SK-N-SH treated with all-trans-retinoic acid at 6 μM for 48 hours (cell line): Measurements from ENCODE around the gene GABRE.

ENCODE experiments used
- ATAC-seq: fragments of 200-7000 bp; cut with Tn5 transposase; 3 replicates; pipeline ENCODE4 v1.9.1; 2020; ENCODE audit warnings: mild to moderate bottlenecking, moderate library complexity
- BACH2 ChIP-seq: fragments of 250-450 bp; sonication (Bioruptor Pico); IDR thresholded peaks from 2 replicates; pipeline ENCODE4 v1.9.0; 2021; ENCODE audit warnings: mild to moderate bottlenecking, borderline replicate concordance
- CSDC2 ChIP-seq: fragments of 250-450 bp; sonication (Bioruptor Pico); IDR thresholded peaks from 2 replicates; pipeline ENCODE4 v1.5.0; 2020; ENCODE audit warnings: mild to moderate bottlenecking, moderate library complexity
- CSRNP3 ChIP-seq: fragments of 250-450 bp; sonication (Bioruptor Pico); IDR thresholded peaks from 2 replicates; pipeline ENCODE4 v1.5.1; 2021; ENCODE audit warnings: mild to moderate bottlenecking, moderate library complexity
- GLIS3 ChIP-seq: fragments of 250-450 bp; sonication (Bioruptor Pico); IDR thresholded peaks from 2 replicates; pipeline ENCODE4 v1.5.0; 2020; ENCODE audit warnings: mild to moderate bottlenecking, moderate library complexity
- ISL1 ChIP-seq: fragments of 250-450 bp; sonication (Bioruptor Pico); IDR thresholded peaks from 2 replicates; pipeline ENCODE4 v2.1.2; 2022; ENCODE audit warnings: mild to moderate bottlenecking, moderate library complexity
- OSR1 ChIP-seq: fragments of 250-450 bp; sonication (Bioruptor Pico); IDR thresholded peaks from 2 replicates; pipeline ENCODE4 v1.8.0; 2022; ENCODE audit warnings: moderate library complexity, mild to moderate bottlenecking, inconsistent platforms
- PATZ1 ChIP-seq: fragments of 250-450 bp; sonication (Bioruptor Pico); IDR thresholded peaks from 2 replicates; pipeline ENCODE4 v1.8.0; 2020; ENCODE audit warnings: mild to moderate bottlenecking, moderate library complexity, borderline replicate concordance
- RARB ChIP-seq: fragments of 250-450 bp; sonication (Bioruptor Pico); IDR thresholded peaks from 2 replicates; pipeline ENCODE4 v1.8.0; 2021; ENCODE audit warnings: mild to moderate bottlenecking, moderate library complexity
- SNAI2 ChIP-seq: fragments of 250-450 bp; sonication (Bioruptor Pico); IDR thresholded peaks from 2 replicates; pipeline ENCODE4 v1.5.0; 2020; ENCODE audit warnings: mild to moderate bottlenecking, moderate library complexity
- TCF4 ChIP-seq: fragments of 250-450 bp; sonication (Bioruptor Pico); IDR thresholded peaks from 2 replicates; pipeline ENCODE4 v1.8.0; 2021; ENCODE audit warnings: mild to moderate bottlenecking, moderate library complexity, borderline replicate concordance
- TOX ChIP-seq: fragments of 250-450 bp; sonication (Bioruptor Pico); IDR thresholded peaks from 2 replicates; pipeline ENCODE4 v1.8.0; 2021; ENCODE audit warnings: mild to moderate bottlenecking, moderate library complexity, borderline replicate concordance
- TSHZ2 ChIP-seq: fragments of 250-450 bp; sonication (Bioruptor Pico); IDR thresholded peaks from 2 replicates; pipeline ENCODE4 v1.5.0; 2020; ENCODE audit warnings: mild to moderate bottlenecking, moderate library complexity
- ZC3H10 ChIP-seq: fragments of 250-450 bp; sonication (Bioruptor Pico); IDR thresholded peaks from 2 replicates; pipeline ENCODE4 v1.5.1; 2021; ENCODE audit warnings: mild to moderate bottlenecking, moderate library complexity
- ZFP3 ChIP-seq: fragments of 250-450 bp; sonication (Bioruptor Pico); IDR thresholded peaks from 2 replicates; pipeline ENCODE4 v1.5.0; 2020; ENCODE audit warnings: mild to moderate bottlenecking, moderate library complexity
- ZFP30 ChIP-seq: fragments of 450-650 bp; formaldehyde crosslinking; IDR thresholded peaks from 2 replicates; pipeline ENCODE4 v1.5.0; 2022; ENCODE audit warnings: mild to moderate bottlenecking, moderate library complexity
- ZNF565 ChIP-seq: fragments of 450-650 bp; formaldehyde crosslinking; conservative IDR thresholded peaks from 2 replicates; pipeline ENCODE4 v1.5.0; 2020; ENCODE audit warnings: low read depth, mild to moderate bottlenecking, moderate library complexity
- ZNF70 ChIP-seq: fragments of 450-650 bp; formaldehyde crosslinking; IDR thresholded peaks from 2 replicates; pipeline ENCODE4 v1.5.0; 2020; ENCODE audit warnings: mild to moderate bottlenecking, moderate library complexity
- ZNF8 ChIP-seq: fragments of 450-650 bp; formaldehyde crosslinking; IDR thresholded peaks from 2 replicates; pipeline ENCODE4 v1.5.0; 2020; ENCODE audit warnings: mild to moderate bottlenecking, moderate library complexity
- TF ChIP-seq, protein P1 (sequence below): fragments of 250-450 bp; sonication (Bioruptor Pico); IDR thresholded peaks from 2 replicates; pipeline ENCODE4 v1.5.1; 2020; ENCODE audit warnings: low read depth, mild to moderate bottlenecking, moderate library complexity
- TF ChIP-seq, protein P2 (sequence below): fragments of 250-450 bp; sonication (Bioruptor Pico); IDR thresholded peaks from 2 replicates; pipeline ENCODE4 v1.8.0; 2021; ENCODE audit warnings: low read depth, mild to moderate bottlenecking, moderate library complexity, borderline replicate concordance

Gene GABRE

DNA sequence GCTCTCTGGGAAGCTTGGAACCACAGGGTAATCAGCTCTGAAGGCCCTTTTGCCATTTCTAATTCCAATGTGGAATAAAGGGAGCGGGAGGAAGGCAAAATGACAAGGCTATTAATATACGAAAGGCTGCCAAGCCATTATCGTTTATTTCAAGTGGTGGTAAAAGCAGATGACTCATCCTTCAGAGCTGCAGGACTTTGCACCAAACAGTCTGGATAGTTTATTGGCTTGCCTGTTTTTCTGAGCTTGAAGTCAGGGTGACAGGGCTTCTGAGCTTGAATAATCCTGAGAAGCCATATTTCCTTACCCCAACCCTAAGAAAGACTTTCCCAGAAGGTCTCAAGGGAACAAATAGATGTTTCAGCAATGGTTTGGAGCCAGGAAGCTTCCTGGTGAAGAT is 7.7 kb upstream of the GABRE start:
- ATAC-seq: peak; percentile 79
- TF ChIP-seq ZNF70 (CRISPR knock-in tag) (no peak), ZNF565 (no peak), SNAI2 (CRISPR knock-in tag) (no peak), RARB (CRISPR knock-in tag) (no peak), TSHZ2 (CRISPR knock-in tag) (no peak), GLIS3 (no peak), ZFP30 (CRISPR knock-in tag) (no peak), ISL1 (no peak), ZNF8 (CRISPR knock-in tag) (no peak), TOX (CRISPR knock-in tag) (no peak), TCF4 (CRISPR knock-in tag) (no peak), CSDC2 (no peak), OSR1 (no peak), ZC3H10 (CRISPR knock-in tag) (no peak), CSRNP3 (no peak), ZFP3 (CRISPR knock-in tag) (no peak), PATZ1 (no peak)
- TF ChIP-seq, protein P1, sequence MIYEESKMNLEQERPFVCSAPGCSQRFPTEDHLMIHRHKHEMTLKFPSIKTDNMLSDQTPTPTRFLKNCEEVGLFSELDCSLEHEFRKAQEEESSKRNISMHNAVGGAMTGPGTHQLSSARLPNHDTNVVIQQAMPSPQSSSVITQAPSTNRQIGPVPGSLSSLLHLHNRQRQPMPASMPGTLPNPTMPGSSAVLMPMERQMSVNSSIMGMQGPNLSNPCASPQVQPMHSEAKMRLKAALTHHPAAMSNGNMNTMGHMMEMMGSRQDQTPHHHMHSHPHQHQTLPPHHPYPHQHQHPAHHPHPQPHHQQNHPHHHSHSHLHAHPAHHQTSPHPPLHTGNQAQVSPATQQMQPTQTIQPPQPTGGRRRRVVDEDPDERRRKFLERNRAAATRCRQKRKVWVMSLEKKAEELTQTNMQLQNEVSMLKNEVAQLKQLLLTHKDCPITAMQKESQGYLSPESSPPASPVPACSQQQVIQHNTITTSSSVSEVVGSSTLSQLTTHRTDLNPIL (CRISPR knock-in tag): no peak
- TF ChIP-seq, protein P2, sequence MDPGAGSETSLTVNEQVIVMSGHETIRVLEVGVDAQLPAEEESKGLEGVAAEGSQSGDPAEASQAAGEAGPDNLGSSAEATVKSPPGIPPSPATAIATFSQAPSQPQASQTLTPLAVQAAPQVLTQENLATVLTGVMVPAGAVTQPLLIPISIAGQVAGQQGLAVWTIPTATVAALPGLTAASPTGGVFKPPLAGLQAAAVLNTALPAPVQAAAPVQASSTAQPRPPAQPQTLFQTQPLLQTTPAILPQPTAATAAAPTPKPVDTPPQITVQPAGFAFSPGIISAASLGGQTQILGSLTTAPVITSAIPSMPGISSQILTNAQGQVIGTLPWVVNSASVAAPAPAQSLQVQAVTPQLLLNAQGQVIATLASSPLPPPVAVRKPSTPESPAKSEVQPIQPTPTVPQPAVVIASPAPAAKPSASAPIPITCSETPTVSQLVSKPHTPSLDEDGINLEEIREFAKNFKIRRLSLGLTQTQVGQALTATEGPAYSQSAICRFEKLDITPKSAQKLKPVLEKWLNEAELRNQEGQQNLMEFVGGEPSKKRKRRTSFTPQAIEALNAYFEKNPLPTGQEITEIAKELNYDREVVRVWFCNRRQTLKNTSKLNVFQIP: no peak

DNA sequence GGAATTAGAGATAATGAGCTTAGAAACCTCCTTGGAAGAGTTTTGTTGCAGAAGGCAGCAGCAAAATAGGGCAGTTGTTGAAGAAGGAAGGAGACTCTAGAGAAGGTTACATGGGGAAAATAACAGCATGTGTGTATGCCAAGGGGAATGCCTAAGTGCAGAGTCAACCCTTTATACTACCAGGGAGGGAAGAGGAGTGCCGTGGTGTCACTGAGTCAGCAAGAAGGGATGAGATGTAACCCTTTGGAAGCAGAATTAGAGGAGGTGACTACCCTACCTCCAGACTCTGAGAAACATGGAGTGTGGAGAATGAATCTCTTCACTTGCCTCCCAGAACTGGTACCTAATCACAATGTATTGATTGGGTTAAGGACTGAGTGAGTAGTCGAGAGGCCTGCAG is 6.7 kb upstream of the GABRE start:
- TF ChIP-seq, protein P2: no peak
- TF ChIP-seq CSRNP3 (no peak), BACH2 (CRISPR knock-in tag) (no peak), ZFP3 (CRISPR knock-in tag) (no peak), OSR1 (no peak), GLIS3 (no peak), ZC3H10 (CRISPR knock-in tag) (no peak), ISL1 (no peak)
- ATAC-seq: peak; percentile 51; the same call in 2 of the 3 replicates
